Lung microvascular endothelial cell (primary cell): ENCODE measurements around the gene ARID1B. TPM values are rescaled to one million over a fixed set of nuclear protein-coding genes. Genes with fewer than 3 reads are reported as not detected.

ENCODE experiments used
- DNase-seq, 2 donors: peaks; one replicate each; pipeline versions ENCODE4 v3.0.0 to v3.0.0-alpha.2; 2010; ENCODE audit warnings: low read depth in 2 of 2
- total RNA-seq: library from RNA; depleted of rRNA; stranded (reverse); fragments of >200 nt; gene quantifications from 2 replicates; pipeline ENCODE4 v1.2.1, GENCODE V29; 2014

The ARID1B gene
- total RNA-seq, 1 donor from 2014 or later = 33.1 TPM

GRCh38 chr6:157221049-157221816, 444.1 kb downstream of the ARID1B start:
- DNase-seq = peak; percentile 69 to 80

GRCh38 chr6:157221817-157222175, 444.6 kb downstream of the ARID1B start:
- no peak for DNase-seq

- no peak for DNase-seq
Measured at GRCh38 chr6:157222201-157222981, 445.2 kb downstream of the ARID1B start.

DNA sequence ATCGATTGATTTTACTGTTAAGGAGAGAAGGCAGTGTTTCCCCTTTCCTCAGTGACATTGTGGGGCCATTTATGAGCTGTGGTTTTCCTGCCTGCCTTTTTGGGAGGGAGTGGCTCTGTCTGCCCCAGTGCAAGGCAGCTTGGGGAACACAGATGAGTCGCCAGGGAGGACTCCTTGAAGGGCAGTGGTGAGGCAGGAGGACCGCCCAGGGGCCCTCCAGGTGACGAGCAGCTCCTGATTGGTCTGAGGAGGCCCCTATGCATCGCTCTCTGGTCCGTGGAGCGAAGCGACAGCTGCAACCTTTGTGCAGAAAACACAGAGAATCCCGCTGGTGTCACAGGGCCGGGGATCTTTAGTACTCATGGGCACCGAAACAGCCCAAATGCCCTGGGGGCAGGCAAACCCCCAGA, 445.8 kb downstream of the ARID1B start:
- no peak for DNase-seq

GRCh38 chr6:157223511-157223910, 446.3 kb downstream of the ARID1B start:
- no peak for DNase-seq

- DNase-seq = no peak
Measured at GRCh38 chr6:157224178-157224950, 447.2 kb downstream of the ARID1B start.

DNA sequence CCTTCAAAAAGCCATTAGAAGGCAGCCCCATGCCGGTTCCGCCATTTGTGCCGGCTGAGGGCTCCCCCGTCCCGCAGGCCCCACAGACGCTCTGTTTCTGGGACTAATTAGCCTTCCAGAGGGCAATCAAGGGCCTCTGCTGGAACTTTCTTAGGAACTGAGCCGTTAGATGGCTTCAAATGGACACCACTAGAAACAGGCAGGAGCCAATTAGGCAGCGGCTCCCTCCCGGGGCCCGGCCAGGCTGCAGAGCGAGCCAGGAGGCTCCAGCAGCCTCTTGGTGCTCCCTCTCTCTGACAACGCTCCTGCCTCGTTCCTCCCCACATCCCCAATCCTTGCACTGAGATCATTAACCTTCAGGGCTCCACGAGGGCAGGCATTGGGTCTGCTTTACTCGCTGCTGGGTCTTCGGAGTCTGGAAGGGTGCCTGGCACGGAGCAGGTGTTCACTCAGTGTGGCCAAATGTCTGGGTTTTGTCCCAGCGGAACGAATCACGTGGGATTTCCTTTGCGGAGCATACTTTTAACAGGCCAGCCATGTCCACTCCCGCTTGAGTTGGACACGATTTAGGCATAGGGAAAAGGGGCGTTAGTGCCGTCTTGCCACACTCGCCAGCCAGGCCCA, 447.9 kb downstream of the ARID1B start:
- no peak for DNase-seq

DNA sequence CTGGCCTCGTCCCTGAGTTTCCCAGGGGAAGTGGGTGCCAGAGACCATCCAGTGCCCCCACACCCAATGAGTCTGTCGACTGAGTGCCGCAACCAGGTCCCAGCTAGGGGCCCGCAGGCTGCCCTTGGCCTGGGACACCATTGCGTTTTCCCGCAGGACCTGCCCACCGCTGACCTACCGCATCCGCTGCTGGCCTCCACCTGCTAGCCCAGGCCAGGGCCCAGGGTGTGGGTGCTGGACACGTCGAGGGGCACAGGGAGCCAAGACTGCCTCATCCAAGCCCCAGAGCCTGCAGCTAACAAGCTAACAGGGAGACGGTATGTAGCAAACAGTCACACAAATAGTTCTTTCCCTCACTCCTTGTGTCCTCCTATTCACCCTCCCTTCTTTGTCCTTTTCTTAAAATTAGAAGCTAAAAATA, 448.4 kb downstream of the ARID1B start:
- DNase-seq = no peak

- DNase-seq = no peak
Measured at GRCh38 chr6:157226026-157226625, 448.9 kb downstream of the ARID1B start.

DNA sequence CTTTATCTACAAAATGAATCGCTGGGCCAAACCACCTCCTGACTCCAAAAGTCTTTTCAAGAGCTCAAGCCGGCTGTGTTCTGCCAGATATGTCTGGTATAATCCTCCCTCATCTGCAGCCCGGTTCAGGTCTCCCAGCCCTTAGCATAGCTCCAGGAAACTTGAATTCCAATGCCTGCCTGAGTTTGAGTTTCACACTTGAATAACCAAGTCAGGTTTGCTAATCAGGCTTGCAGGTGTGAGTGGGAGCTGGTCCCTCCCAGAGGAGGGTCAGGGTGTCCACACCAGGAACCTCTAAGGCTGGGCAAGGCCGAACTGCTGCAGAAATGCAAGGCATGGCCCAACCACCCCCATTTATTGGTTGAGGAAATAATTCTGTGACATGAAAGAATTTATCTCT, 449.6 kb downstream of the ARID1B start:
- DNase-seq = no peak

DNA sequence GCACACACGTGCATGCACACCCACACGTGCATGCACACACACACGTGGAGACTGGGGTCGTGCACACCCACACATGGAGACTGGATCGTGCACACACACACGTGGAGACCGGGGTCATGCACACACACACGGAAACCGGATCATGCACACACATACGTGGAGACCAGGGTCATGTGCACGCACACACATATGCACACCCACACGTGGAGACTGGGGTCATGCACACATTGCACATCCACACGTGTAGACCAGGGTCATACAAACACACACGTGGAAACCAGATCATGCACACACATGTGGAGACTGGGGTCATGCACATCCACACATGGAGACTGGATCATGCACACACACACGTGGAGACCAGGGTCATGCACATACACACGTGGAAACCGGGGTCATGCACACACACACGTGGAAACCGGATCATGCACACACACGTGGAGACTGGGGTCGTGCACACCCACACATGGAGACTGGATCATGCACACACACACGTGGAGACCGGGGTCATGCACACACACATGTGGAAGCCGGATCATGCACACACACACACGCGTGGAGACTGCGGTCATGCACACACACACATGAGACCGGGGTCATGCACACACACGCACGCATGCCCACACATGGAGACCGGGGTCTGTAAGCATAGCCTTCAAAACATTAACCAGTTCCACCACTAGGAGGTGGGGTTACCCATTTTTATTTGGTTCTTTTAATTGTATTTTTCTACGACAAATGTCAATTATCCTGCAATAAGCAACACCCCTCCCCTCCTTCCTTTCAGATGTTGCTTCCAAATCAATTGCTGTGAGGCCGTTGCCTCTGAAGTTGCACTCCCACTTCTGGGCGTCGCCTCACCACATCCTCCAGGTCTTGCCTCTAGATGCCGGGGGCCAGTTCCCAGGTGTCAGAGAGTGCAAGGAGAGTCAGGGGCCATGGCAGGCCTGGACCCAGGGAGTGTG, 450.3 kb downstream of the ARID1B start:
- DNase-seq = peak; percentile 45 to 69

DNA sequence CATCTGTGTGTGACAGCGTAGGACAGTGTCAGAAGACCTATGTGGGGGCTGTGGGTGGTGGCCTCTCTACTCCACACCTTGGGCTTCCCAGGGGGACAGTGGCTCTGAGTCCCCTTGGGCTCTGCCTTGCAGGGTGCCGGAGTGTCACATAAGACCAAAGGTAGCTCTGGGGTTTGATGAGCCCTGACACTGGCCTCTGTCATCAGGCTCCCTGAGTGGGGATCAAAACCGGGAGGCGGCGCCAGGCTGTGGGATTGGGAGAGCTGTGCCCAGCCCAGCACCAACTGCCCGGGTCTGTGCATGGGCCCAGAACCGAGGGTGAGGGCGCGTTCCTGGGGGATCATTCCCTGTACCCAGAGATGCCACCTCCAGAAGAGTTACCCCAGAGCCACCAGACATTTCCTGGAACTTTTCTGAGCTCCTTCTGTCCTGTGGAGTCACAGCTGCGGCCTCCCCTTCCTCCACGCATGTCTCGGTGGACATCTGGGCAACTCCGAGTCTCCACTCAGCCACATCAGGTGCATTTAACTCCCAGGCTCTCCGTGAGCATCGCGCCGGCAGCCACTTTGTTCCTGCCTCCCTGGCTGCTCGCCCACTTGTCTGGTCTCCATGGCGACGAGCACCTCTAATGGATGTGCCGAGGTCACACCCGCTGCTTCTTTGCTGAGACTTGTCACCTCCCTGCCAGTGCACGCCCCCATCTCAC, 451.4 kb downstream of the ARID1B start:
- DNase-seq = no peak

- DNase-seq = no peak
Measured at GRCh38 chr6:157229132-157229618, 452.0 kb downstream of the ARID1B start.

GRCh38 chr6:157229713-157230112, 452.5 kb downstream of the ARID1B start:
- DNase-seq = no peak

DNA sequence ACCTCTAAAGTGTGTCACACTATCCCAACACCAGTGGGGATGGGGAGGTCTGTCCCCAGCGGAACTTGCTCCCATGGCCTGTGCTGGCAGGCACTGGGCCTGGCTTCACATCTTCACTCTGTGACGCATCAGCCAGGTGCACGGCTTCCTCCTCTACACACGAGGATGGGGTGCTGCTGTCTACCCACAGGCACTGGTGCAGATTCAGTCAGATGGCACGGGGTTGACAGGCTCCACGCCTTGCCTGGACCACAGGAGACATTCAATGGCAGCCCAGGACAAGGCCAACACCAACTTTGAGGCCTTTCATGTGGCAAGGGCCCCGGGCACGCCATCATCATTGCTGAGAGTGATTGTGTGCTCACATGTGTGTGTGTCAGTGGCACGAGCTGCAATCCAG, 453.7 kb downstream of the ARID1B start:
- DNase-seq = no peak

GRCh38 chr6:157232161-157232895, 455.1 kb downstream of the ARID1B start:
- DNase-seq = no peak

DNA sequence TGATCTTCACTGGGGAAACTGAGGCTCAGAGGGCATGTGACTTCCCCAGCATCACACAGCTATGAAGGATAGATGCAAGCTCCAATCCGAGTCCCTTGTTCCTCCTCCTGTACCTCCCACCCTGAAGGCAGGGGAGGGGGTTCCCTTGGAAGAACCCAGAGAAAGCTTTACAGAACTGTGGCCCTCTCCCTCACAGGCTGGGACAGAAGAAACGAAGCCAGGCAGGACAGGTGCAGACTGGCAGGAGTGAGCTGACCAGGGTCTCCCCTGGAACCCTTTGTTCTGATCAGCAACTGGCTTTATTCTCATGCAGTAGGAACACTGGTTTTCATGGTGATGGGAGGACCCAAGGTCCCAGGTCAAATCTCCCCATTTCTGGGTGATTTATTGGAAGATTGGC, 456.0 kb downstream of the ARID1B start:
- DNase-seq = no peak

- no peak for DNase-seq
Measured at GRCh38 chr6:157233686-157234085, 456.5 kb downstream of the ARID1B start.
